ENCODE data around the gene BCAN.

The BCAN gene

GRCh38 chr1:156641761-156642264, at the start of gene BCAN:
TSS of gene BCAN (plus strand) at chr1:156642117. CDS start at chr1:156646055, 3,938 bp downstream.
- H3K9ac ChIP-seq (ENCODE audit: low read length), result peak within 1 kb of the TSS; percentile 36
- peaks cover 95% of the 10 kb centered on the region for H3K27me3 ChIP-seq (ENCODE audit: control insufficient read depth, insufficient read depth, low read length)
- H3K4me3 ChIP-seq (ENCODE audit: low read depth, low read length), result peak within 1 kb of the TSS; percentile 70
- H3K36me3 ChIP-seq (ENCODE audit: control insufficient read depth, insufficient read depth, low read length), result no peaks in the 10 kb centered on the region
- H3K27ac ChIP-seq (ENCODE audit: low read depth, low read length), result no peak within 1 kb of the TSS
- H3K4me1 ChIP-seq (ENCODE audit: control insufficient read depth, insufficient read depth, low read length), result peaks cover 17% of the 10 kb centered on the region
- no peaks in the 10 kb centered on the region for H3K9me3 ChIP-seq (ENCODE audit: control insufficient read depth, insufficient read depth, low read depth, low read length)

- peak overlapping the region; percentile 83 for H3K9ac ChIP-seq (ENCODE audit: low read length)
- no peaks in the 10 kb centered on the region for H3K27me3 ChIP-seq (ENCODE audit: control insufficient read depth, insufficient read depth, low read length)
- no peaks in the 10 kb centered on the region for H3K9me3 ChIP-seq (ENCODE audit: control insufficient read depth, insufficient read depth, low read depth, low read length)
- H3K4me3 ChIP-seq (ENCODE audit: low read depth, low read length), result peak overlapping the region; percentile 70
- 0 out of 2 replicates have a peak overlapping the region, but pooled peaks have one; percentile 36 for H3K27ac ChIP-seq (ENCODE audit: low read depth, low read length)
- peaks cover 9% of the 10 kb centered on the region for H3K4me1 ChIP-seq (ENCODE audit: control insufficient read depth, insufficient read depth, low read length)
- H3K36me3 ChIP-seq (ENCODE audit: control insufficient read depth, insufficient read depth, low read length), result peaks cover 48% of the 10 kb centered on the region
Measured at GRCh38 chr1:156592158-156592909, 49.6 kb upstream of the BCAN start.

DNA sequence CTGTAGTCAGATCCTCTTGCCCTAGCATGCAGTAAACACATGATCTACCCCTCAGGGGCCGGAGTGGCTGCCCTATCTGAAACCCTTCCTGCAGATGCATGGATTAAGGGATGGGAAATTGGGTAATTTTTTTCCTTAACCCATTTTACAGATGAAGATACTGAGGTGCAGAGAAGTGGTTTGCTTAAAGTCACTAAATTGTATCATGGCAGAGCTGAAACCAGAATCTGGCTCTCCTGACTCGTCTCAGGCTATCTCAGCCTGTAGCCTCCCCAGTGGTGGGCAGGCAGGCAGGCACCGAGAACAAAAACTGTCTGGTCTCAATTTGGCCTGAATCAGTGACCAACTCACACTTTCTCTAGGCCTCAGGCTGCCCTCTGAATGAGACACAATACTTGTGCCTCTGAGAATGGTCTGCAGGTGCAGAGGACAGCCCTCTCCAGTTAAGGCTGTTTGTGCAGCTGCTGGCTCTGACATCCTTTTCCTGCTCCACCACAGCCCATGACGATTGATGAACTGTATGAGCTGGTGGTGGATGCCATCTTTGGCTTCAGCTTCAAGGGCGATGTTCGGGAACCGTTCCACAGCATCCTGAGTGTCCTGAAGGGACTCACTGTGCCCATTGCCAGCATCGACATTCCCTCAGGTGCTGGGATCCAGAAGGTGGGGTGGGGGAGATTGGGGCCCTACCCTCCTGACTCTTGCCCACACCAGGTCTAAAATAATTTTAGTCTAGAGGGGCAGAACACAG, 48.8 kb upstream of the BCAN start:
- H3K27ac ChIP-seq (ENCODE audit: low read depth, low read length), result no peak overlapping the region
- H3K9me3 ChIP-seq (ENCODE audit: control insufficient read depth, insufficient read depth, low read depth, low read length), result no peaks in the 10 kb centered on the region
- H3K4me1 ChIP-seq (ENCODE audit: control insufficient read depth, insufficient read depth, low read length), result peaks cover 9% of the 10 kb centered on the region
- H3K4me3 ChIP-seq (ENCODE audit: low read depth, low read length), result no peak overlapping the region
- H3K9ac ChIP-seq (ENCODE audit: low read length), result no peak overlapping the region
- H3K27me3 ChIP-seq (ENCODE audit: control insufficient read depth, insufficient read depth, low read length), result no peaks in the 10 kb centered on the region
- H3K36me3 ChIP-seq (ENCODE audit: control insufficient read depth, insufficient read depth, low read length), result peaks cover 56% of the 10 kb centered on the region

DNA sequence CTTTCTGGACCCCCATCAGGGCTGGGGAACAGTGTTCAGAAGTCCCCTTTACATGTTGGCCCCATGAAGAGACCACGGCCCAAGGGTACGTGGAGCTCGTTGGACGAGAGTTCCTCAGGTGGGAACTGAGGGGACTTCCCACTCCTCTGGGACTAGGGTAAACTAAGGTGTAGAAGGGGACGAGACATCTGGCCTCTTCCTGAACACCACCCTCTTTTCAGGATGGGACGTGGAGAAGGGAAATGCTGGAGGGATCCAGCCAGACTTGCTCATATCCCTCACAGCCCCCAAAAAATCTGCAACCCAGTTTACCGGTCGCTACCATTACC, 48.3 kb upstream of the BCAN start:
- peaks cover 61% of the 10 kb centered on the region for H3K36me3 ChIP-seq (ENCODE audit: control insufficient read depth, insufficient read depth, low read length)
- H3K4me1 ChIP-seq (ENCODE audit: control insufficient read depth, insufficient read depth, low read length), result peaks cover 9% of the 10 kb centered on the region
- H3K27ac ChIP-seq (ENCODE audit: low read depth, low read length), result no peak overlapping the region
- no peaks in the 10 kb centered on the region for H3K9me3 ChIP-seq (ENCODE audit: control insufficient read depth, insufficient read depth, low read depth, low read length)
- H3K27me3 ChIP-seq (ENCODE audit: control insufficient read depth, insufficient read depth, low read length), result no peaks in the 10 kb centered on the region
- H3K4me3 ChIP-seq (ENCODE audit: low read depth, low read length), result no peak overlapping the region
- H3K9ac ChIP-seq (ENCODE audit: low read length), result no peak overlapping the region

DNA sequence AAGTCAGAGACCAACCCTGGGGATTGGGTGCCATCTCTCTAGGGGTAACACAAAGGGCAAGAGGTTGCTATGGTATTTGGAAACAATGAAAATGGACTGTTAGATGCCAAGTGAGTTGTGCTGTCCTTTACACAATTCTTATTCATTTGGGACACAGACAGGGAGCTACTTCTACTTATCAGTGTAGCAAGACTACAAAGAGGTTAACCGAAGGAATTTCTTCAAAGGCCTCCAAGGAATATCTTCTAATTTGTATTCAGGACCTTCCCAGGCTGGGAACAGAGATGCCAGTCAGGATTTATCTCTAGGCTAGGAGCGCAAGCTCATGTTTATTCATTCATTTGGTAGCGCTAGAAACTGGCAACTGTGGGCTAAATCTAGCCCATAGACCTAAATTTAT, 47.7 kb upstream of the BCAN start:
- H3K27me3 ChIP-seq (ENCODE audit: control insufficient read depth, insufficient read depth, low read length), result no peaks in the 10 kb centered on the region
- H3K9ac ChIP-seq (ENCODE audit: low read length), result no peak overlapping the region
- no peaks in the 10 kb centered on the region for H3K9me3 ChIP-seq (ENCODE audit: control insufficient read depth, insufficient read depth, low read depth, low read length)
- H3K4me3 ChIP-seq (ENCODE audit: low read depth, low read length), result no peak overlapping the region
- peaks cover 65% of the 10 kb centered on the region for H3K36me3 ChIP-seq (ENCODE audit: control insufficient read depth, insufficient read depth, low read length)
- H3K27ac ChIP-seq (ENCODE audit: low read depth, low read length), result no peak overlapping the region
- H3K4me1 ChIP-seq (ENCODE audit: control insufficient read depth, insufficient read depth, low read length), result peaks cover 9% of the 10 kb centered on the region

DNA sequence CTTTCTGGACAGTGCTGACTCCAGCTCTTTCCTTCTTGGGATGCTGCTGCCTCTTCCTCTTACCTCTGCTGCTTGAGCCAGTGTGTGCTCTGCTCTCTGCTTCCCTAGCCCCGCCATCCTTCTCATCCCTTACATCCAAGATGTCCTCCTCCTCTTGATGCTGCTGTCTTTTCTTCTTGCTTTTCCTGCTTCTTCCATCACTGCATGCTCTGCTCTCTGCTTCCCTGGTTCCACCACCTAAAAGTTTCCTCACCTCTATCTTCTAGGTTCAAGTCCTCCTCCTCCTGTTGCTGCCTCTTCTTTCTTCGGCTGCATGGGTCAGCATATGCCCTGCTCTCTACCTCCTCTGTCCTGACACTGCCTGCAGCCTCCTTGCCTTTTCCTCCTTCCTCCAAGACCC, 46.9 kb upstream of the BCAN start:
- Histone ChIP-seq H3K36me3 (ENCODE audit: control insufficient read depth, insufficient read depth, low read length) (peaks cover 70% of the 10 kb centered on the region), H3K27me3 (ENCODE audit: control insufficient read depth, insufficient read depth, low read length) (no peaks in the 10 kb centered on the region), H3K9ac (ENCODE audit: low read length) (no peak overlapping the region), H3K4me3 (ENCODE audit: low read depth, low read length) (no peak overlapping the region), H3K27ac (ENCODE audit: low read depth, low read length) (no peak overlapping the region), H3K9me3 (ENCODE audit: control insufficient read depth, insufficient read depth, low read depth, low read length) (no peaks in the 10 kb centered on the region), H3K4me1 (ENCODE audit: control insufficient read depth, insufficient read depth, low read length) (peaks cover 9% of the 10 kb centered on the region)

DNA sequence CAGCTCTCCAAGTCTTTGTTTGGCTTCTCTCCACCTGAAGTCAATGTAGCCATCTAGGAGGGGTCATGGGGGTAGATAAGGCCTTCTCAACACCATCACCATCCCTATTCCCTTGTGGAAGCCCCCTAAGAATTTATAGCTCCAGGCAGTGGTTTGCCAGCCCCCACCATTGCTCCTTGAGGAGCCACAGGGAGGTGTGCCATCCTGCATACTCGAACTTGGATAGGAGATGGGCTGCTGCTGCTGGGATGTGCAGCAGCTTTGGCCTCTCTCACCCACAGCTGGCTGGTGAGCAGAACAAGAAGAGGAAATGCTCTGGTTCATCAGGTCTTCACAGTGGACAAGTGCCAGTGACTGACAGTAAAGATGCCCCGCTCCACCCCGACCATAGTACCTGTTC, 45.5 kb upstream of the BCAN start:
- peaks cover under 1% of the 10 kb centered on the region; the same call in 1 of the 2 replicates for H3K4me1 ChIP-seq (ENCODE audit: control insufficient read depth, insufficient read depth, low read length)
- H3K9me3 ChIP-seq (ENCODE audit: control insufficient read depth, insufficient read depth, low read depth, low read length), result no peaks in the 10 kb centered on the region
- H3K9ac ChIP-seq (ENCODE audit: low read length), result no peak overlapping the region
- H3K27ac ChIP-seq (ENCODE audit: low read depth, low read length), result no peak overlapping the region
- H3K36me3 ChIP-seq (ENCODE audit: control insufficient read depth, insufficient read depth, low read length), result peaks cover 70% of the 10 kb centered on the region
- no peaks in the 10 kb centered on the region for H3K27me3 ChIP-seq (ENCODE audit: control insufficient read depth, insufficient read depth, low read length)
- no peak overlapping the region for H3K4me3 ChIP-seq (ENCODE audit: low read depth, low read length)

- Histone ChIP-seq H3K27ac (ENCODE audit: low read depth, low read length) (no peak overlapping the region), H3K27me3 (ENCODE audit: control insufficient read depth, insufficient read depth, low read length) (no peaks in the 10 kb centered on the region), H3K9me3 (ENCODE audit: control insufficient read depth, insufficient read depth, low read depth, low read length) (no peaks in the 10 kb centered on the region), H3K4me1 (ENCODE audit: control insufficient read depth, insufficient read depth, low read length) (no peaks in the 10 kb centered on the region), H3K36me3 (ENCODE audit: control insufficient read depth, insufficient read depth, low read length) (peaks cover 64% of the 10 kb centered on the region), H3K4me3 (ENCODE audit: low read depth, low read length) (no peak overlapping the region), H3K9ac (ENCODE audit: low read length) (no peak overlapping the region)
Measured at GRCh38 chr1:156598125-156598524, 43.8 kb upstream of the BCAN start.

DNA sequence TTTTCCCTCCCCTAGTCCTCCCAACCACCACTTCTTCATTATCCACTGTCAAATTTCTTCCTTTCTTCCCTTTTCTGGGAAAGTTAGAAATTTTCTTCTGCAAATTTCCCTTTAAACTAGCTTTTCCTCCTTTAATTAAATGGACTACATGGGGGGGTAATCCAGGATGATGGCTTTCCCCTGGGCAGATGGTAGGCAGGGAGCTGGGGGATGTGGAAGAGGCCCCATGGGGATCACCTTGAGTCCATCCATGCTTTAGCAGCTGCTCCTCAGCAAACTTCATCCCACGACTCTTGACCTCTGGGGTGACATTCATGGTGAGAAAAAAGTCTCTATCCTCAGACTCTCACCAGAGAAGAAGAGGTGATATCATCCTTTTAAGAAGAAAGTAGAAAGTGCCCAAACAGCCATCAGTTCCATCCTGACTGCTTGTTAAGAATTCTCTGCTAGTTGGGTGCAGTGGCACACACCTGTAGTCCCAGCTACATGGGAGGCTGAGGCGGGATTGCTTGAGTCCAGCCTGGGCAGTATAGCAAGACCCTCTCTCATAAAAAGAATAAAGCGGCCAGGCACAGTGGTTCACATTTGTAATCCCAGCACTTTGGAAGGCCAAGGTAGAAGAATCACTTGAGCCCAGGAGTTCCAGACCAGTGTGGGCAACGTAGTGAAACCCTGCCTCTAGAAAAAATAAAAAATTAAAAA, 43.0 kb upstream of the BCAN start:
- no peak overlapping the region for H3K27ac ChIP-seq (ENCODE audit: low read depth, low read length)
- no peaks in the 10 kb centered on the region for H3K9me3 ChIP-seq (ENCODE audit: control insufficient read depth, insufficient read depth, low read depth, low read length)
- no peaks in the 10 kb centered on the region for H3K27me3 ChIP-seq (ENCODE audit: control insufficient read depth, insufficient read depth, low read length)
- no peak overlapping the region for H3K4me3 ChIP-seq (ENCODE audit: low read depth, low read length)
- H3K9ac ChIP-seq (ENCODE audit: low read length), result no peak overlapping the region
- H3K36me3 ChIP-seq (ENCODE audit: control insufficient read depth, insufficient read depth, low read length), result peaks cover 57% of the 10 kb centered on the region
- no peaks in the 10 kb centered on the region for H3K4me1 ChIP-seq (ENCODE audit: control insufficient read depth, insufficient read depth, low read length)

DNA sequence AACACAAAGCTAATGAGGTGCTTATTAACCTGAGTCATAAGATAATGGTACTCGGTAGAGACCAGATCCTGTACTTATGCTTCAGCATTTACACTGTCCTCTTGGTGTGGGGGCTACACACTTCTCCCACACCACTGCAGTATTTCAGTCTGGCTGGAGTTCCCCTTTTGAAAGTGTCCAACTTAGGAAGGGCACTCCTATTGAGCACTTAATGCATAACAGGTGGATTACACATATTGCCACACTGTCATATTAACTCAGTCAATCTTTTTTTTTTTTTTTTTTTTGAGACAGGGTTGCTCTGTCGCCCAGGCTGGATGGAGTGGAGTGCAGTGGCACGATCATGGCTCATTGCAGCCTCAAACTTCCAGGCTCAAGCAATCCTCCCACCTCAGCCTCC, 42.1 kb upstream of the BCAN start:
- no peak overlapping the region for H3K9ac ChIP-seq (ENCODE audit: low read length)
- no peaks in the 10 kb centered on the region for H3K4me1 ChIP-seq (ENCODE audit: control insufficient read depth, insufficient read depth, low read length)
- H3K36me3 ChIP-seq (ENCODE audit: control insufficient read depth, insufficient read depth, low read length), result peaks cover 47% of the 10 kb centered on the region
- H3K27me3 ChIP-seq (ENCODE audit: control insufficient read depth, insufficient read depth, low read length), result no peaks in the 10 kb centered on the region
- H3K4me3 ChIP-seq (ENCODE audit: low read depth, low read length), result 0 out of 2 replicates have a peak overlapping the region, but pooled peaks have one; percentile 89
- no peak overlapping the region for H3K27ac ChIP-seq (ENCODE audit: low read depth, low read length)
- no peaks in the 10 kb centered on the region for H3K9me3 ChIP-seq (ENCODE audit: control insufficient read depth, insufficient read depth, low read depth, low read length)

DNA sequence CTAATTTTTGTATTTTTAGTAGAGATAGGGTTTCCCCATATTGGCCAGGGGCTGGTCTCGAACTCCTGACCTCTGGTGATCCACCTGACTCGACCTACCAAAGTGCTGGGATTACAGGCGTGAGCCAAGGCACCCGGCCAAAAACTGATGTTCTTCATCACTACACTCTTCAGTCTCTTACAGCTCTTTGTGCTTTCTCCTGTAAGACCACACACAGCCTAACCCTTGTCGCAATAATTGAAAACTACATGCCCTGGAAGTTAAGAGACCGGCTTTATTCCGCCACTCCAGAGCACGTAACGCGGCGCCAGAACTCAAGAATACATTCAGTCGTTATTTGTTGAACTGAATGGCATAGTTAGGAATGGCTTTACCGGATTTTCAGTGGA, 41.2 kb upstream of the BCAN start:
- Histone ChIP-seq H3K9ac (ENCODE audit: low read length) (peak overlapping the region; percentile 97), H3K27me3 (ENCODE audit: control insufficient read depth, insufficient read depth, low read length) (no peaks in the 10 kb centered on the region), H3K9me3 (ENCODE audit: control insufficient read depth, insufficient read depth, low read depth, low read length) (no peaks in the 10 kb centered on the region), H3K27ac (ENCODE audit: low read depth, low read length) (peak overlapping the region; percentile 76), H3K4me1 (ENCODE audit: control insufficient read depth, insufficient read depth, low read length) (no peaks in the 10 kb centered on the region), H3K4me3 (ENCODE audit: low read depth, low read length) (peak overlapping the region; percentile 89), H3K36me3 (ENCODE audit: control insufficient read depth, insufficient read depth, low read length) (peaks cover 38% of the 10 kb centered on the region)

All from HUES6 (cell line).